Measurements from ENCODE around the gene HLCS.

- TF ChIP-seq POLR2A (IDR thresholded peaks at IDR 0.05) = no peak
- TF ChIP-seq EP300 (IDR thresholded peaks at IDR 0.05) = no peak
Observed at GRCh38 chr21:36828891-36829515, 137.5 kb downstream of the HLCS start.
